ENCODE data around the gene SCGB1A1. TPM values are rescaled to one million over a fixed set of nuclear protein-coding genes. Genes with fewer than 3 reads are reported as not detected.

Gene SCGB1A1
- total RNA-seq, 1 donor from 2014 or later, result not detected

DNA sequence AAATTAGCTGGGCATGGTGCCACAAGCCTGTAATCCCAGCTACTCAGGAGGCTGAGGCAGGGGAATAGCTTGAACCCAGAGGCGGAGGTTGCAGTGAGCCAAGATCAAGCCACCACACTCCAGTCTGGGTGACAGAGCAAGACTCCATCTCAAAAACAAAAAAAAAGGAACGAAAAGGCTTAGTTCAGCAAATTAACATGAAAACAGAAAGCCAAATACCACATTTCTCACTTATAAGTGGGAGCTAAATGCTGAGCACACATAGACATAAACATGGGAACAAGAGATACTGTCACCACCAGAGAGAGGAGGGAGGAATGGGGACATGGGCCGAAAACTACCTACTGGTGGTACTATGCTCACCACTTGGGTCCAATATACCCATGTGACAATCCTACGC lies 38.6 kb downstream of the SCGB1A1 start:
- no peak overlapping the region for H3K4me2 ChIP-seq
- peaks cover 5% of the 10 kb centered on the region for H3K4me1 Mint-ChIP-seq
- no peak for DNase-seq (ENCODE audit: low spot score)

DNA sequence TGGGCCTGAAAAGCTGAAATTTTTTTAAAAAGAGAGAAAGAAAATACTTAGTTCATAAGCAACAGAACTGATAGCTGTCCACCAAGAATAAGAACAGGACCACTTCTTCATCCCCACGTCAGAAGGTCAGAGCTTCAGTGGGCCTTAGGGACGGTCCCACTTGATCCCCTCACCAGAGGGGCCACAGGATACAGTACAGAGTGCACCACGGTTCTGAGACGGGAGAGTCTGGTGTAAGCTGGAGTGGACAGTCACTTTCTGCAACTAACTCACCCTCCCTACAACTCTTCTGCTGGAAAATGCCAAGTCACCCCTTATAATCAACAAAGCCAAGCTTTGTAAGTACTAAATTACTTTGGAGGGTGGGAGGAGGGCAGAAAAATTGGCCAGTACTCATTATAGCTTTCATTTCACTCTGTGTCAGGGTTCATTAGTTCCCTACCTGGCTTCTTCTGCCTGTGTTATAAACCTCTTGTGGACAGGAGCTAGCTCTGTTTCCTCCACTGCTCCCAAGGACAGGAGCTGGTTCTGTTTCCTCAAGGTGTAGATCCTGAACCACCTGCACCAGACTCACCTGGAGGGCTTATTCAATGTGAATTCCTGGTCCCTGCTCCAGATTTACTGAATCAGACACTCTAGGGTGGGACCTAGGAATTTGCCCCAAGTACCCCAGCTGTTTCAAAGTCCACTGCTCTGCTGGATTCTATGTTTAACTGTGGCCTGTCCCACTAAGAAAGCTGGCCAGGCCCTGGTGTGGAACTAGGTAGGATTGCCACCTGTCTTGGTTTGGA lies 39.6 kb downstream of the SCGB1A1 start:
- peaks cover 4% of the 10 kb centered on the region for H3F3A ChIP-seq (ENCODE audit: low read depth)
- TF ChIP-seq EZH2 (IDR thresholded peaks at IDR 0.05), result no peak
- TF ChIP-seq EZH2phosphoT487 (IDR thresholded peaks at IDR 0.05), result no peak
- TF ChIP-seq, protein P1, sequence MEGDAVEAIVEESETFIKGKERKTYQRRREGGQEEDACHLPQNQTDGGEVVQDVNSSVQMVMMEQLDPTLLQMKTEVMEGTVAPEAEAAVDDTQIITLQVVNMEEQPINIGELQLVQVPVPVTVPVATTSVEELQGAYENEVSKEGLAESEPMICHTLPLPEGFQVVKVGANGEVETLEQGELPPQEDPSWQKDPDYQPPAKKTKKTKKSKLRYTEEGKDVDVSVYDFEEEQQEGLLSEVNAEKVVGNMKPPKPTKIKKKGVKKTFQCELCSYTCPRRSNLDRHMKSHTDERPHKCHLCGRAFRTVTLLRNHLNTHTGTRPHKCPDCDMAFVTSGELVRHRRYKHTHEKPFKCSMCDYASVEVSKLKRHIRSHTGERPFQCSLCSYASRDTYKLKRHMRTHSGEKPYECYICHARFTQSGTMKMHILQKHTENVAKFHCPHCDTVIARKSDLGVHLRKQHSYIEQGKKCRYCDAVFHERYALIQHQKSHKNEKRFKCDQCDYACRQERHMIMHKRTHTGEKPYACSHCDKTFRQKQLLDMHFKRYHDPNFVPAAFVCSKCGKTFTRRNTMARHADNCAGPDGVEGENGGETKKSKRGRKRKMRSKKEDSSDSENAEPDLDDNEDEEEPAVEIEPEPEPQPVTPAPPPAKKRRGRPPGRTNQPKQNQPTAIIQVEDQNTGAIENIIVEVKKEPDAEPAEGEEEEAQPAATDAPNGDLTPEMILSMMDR (IDR thresholded peaks at IDR 0.05), result no peak
- no peak overlapping the region for H3K27ac ChIP-seq

More for the DNA sequence above, 38.6 kb downstream of the SCGB1A1 start:
- Histone ChIP-seq H3K4me3 (no peak overlapping the region), H3K27ac (no peak overlapping the region), H3K36me3 (no peaks in the 10 kb centered on the region), H3K27me3 (no peaks in the 10 kb centered on the region), H3K9ac (no peak overlapping the region), H3K9me3 (ENCODE audit: low read depth) (no peaks in the 10 kb centered on the region), H2AFZ (replicated peaks) (no peak overlapping the region), H4K20me1 (ENCODE audit: low read depth) (no peaks in the 10 kb centered on the region), H3K79me2 (ENCODE audit: low read depth) (no peaks in the 10 kb centered on the region), H3F3A (ENCODE audit: low read depth) (peaks cover 4% of the 10 kb centered on the region), H3K4me1 (no peaks in the 10 kb centered on the region)
- Mint-ChIP-seq H3K4me3 (no peak overlapping the region), H3K36me3 (no peaks in the 10 kb centered on the region), H3K9me3 (no peaks in the 10 kb centered on the region), H3K27me3 (ENCODE audit: insufficient read depth, low read depth) (peaks cover 7% of the 10 kb centered on the region), H3K27ac (no peak overlapping the region)
- TF ChIP-seq, protein P1 (IDR thresholded peaks at IDR 0.05), result no peak
- no peak for TF ChIP-seq EZH2 (IDR thresholded peaks at IDR 0.05)

DNA sequence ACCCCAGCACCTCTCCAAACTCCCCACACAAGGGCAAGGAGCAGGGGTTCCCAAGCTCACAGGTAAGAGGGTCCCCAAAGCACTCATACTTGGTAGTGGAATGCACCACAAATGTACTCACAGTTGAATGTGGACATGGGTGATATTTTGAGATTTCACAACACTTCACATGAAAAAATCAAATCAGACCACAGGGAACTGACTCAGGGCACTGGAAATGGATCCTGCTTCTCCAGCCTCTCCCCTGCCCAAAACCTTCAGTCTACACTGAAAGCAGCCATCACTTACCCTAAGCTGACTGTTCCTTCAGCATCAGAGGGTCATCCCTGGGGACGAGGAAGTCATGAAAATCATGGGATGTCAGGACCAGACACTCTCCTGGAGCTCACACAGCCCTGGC lies 40.2 kb downstream of the SCGB1A1 start:
- no peak overlapping the region for H3K4me3 Mint-ChIP-seq

More for the DNA sequence above, 39.6 kb downstream of the SCGB1A1 start:
- H3K36me3 Mint-ChIP-seq, result no peaks in the 10 kb centered on the region
- no peaks in the 10 kb centered on the region for H3K9me3 Mint-ChIP-seq
- Histone ChIP-seq H3K27me3 (no peaks in the 10 kb centered on the region), H4K20me1 (ENCODE audit: low read depth) (no peaks in the 10 kb centered on the region), H3K4me1 (no peaks in the 10 kb centered on the region), H3K79me2 (ENCODE audit: low read depth) (no peaks in the 10 kb centered on the region), H2AFZ (replicated peaks) (no peak overlapping the region), H3K4me3 (no peak overlapping the region), H3K36me3 (no peaks in the 10 kb centered on the region), H3K9me3 (ENCODE audit: low read depth) (no peaks in the 10 kb centered on the region), H3K4me2 (no peak overlapping the region), H3K9ac (no peak overlapping the region)
- no peak overlapping the region for H3K4me3 Mint-ChIP-seq
- DNase-seq (ENCODE audit: low spot score), result no peak
- peaks cover 5% of the 10 kb centered on the region for H3K4me1 Mint-ChIP-seq
- H3K27me3 Mint-ChIP-seq (ENCODE audit: insufficient read depth, low read depth), result peaks cover 7% of the 10 kb centered on the region
- no peak overlapping the region for H3K27ac Mint-ChIP-seq

More for the DNA sequence above, 40.2 kb downstream of the SCGB1A1 start:
- H3K36me3 ChIP-seq, result no peaks in the 10 kb centered on the region
- no peak overlapping the region for H3K9ac ChIP-seq
- H3K79me2 ChIP-seq (ENCODE audit: low read depth), result no peaks in the 10 kb centered on the region
- TF ChIP-seq, protein P1 (IDR thresholded peaks at IDR 0.05), result no peak
- TF ChIP-seq EZH2 (IDR thresholded peaks at IDR 0.05) (no peak), EZH2phosphoT487 (IDR thresholded peaks at IDR 0.05) (no peak)
- Mint-ChIP-seq H3K36me3 (no peaks in the 10 kb centered on the region), H3K27ac (no peak overlapping the region), H3K4me1 (peaks cover 5% of the 10 kb centered on the region), H3K9me3 (no peaks in the 10 kb centered on the region), H3K27me3 (ENCODE audit: insufficient read depth, low read depth) (peaks cover 8% of the 10 kb centered on the region)
- peaks cover 4% of the 10 kb centered on the region for H3F3A ChIP-seq (ENCODE audit: low read depth)
- no peak for DNase-seq (ENCODE audit: low spot score)
- H3K27me3 ChIP-seq, result no peaks in the 10 kb centered on the region
- H3K4me1 ChIP-seq, result no peaks in the 10 kb centered on the region
- no peak overlapping the region for H3K27ac ChIP-seq
- no peaks in the 10 kb centered on the region for H3K9me3 ChIP-seq (ENCODE audit: low read depth)
- no peak overlapping the region for H2AFZ ChIP-seq (replicated peaks)
- no peak overlapping the region for H3K4me3 ChIP-seq
- H4K20me1 ChIP-seq (ENCODE audit: low read depth), result no peaks in the 10 kb centered on the region
- H3K4me2 ChIP-seq, result no peak overlapping the region
